GM12891 (cell line): Measurements from ENCODE around the gene NIPAL4.

Experiments
- POLR2A ChIP-seq: IDR thresholded peaks from 2 replicates; pipeline ENCODE4 v1.6.1; 2011; ENCODE audit warnings: low read depth, low read length, control low read depth
- POLR2AphosphoS5 ChIP-seq: IDR thresholded peaks from 2 replicates; pipeline ENCODE4 v1.6.1; 2011; ENCODE audit warnings: low read depth, low read length, control low read depth
- POU2F2 ChIP-seq: IDR thresholded peaks from 2 replicates; pipeline ENCODE4 v1.6.1; 2011; ENCODE audit warnings: low read depth, mild to moderate bottlenecking, control low read depth, low read length, moderate library complexity
- TAF1 ChIP-seq: IDR thresholded peaks from 2 replicates; pipeline ENCODE4 v1.6.1; 2011; ENCODE audit warnings: low read depth, low read length, control low read depth

GRCh38 chr5:157459715-157460599 is at the start of gene NIPAL4:
- TF ChIP-seq POLR2A (no peak), POLR2AphosphoS5 (no peak), TAF1 (no peak), POU2F2 (no peak)
